Stomach smooth muscle (tissue), 2 donors: ENCODE data around the gene MYLK.
A peak's percentile ranks its signal among the peaks of the same experiment; 100 is the strongest.

Experiments
- H3K27ac ChIP-seq: one replicate; pipeline ENCODE4 v1.7.0; 2013; ENCODE audit warnings: mild to moderate bottlenecking, low read length, inconsistent platforms
- H3K27me3 ChIP-seq, 2 donors: one replicate each; pipeline ENCODE4 v1.7.0; 2013; ENCODE audit warnings: low read length in 2 of 2; ENCODE audit not compliant: insufficient read depth in 2 of 2, control insufficient read depth in 1 of 2
- H3K36me3 ChIP-seq, 2 donors: one replicate each; pipeline ENCODE4 v1.7.0; 2013; ENCODE audit warnings: low read length in 2 of 2; ENCODE audit not compliant: control insufficient read depth in 2 of 2, insufficient read depth in 2 of 2
- H3K4me1 ChIP-seq: one replicate; pipeline ENCODE4 v1.7.0; 2013; ENCODE audit warnings: low read length; ENCODE audit not compliant: control insufficient read depth, insufficient read depth
- H3K4me3 ChIP-seq, 2 donors: one replicate each; pipeline ENCODE4 v1.7.0; 2013; ENCODE audit warnings: low read length in 2 of 2
- H3K9ac ChIP-seq, 2 donors: one replicate each; pipeline ENCODE4 v1.7.0; 2013; ENCODE audit warnings: low read length in 2 of 2, mild to moderate bottlenecking in 1 of 2
- H3K9me3 ChIP-seq, 2 donors: one replicate each; pipeline ENCODE4 v1.7.0; 2013; ENCODE audit warnings: low read length in 2 of 2; ENCODE audit not compliant: control insufficient read depth in 2 of 2
- donor health status: healthy.
- donor health status: Pancreatic carcinoma.

The MYLK gene

GRCh38 chr3:123584988-123585937, 298.9 kb downstream of the MYLK start, which contains the start of gene HACD2:
TSS of gene HACD2 (minus strand) at chr3:123585053. CDS start at chr3:123585027, 26 bp downstream.
- H3K9me3 ChIP-seq = no peaks in the 10 kb centered on the region
- H3K4me1 ChIP-seq = peaks cover 18% of the 10 kb centered on the region
- peak within 1 kb of the TSS; percentile 69 to 97 for H3K4me3 ChIP-seq
- peaks cover 3 to 8% of the 10 kb centered on the region in 2 donors for H3K36me3 ChIP-seq
- H3K9ac ChIP-seq = peak within 1 kb of the TSS; percentile 78 to 90
- H3K27ac ChIP-seq = peak within 1 kb of the TSS; percentile 91
- H3K27me3 ChIP-seq = no peaks in the 10 kb centered on the region

GRCh38 chr3:123584284-123584987, 299.7 kb downstream of the MYLK start:
- Histone ChIP-seq H3K36me3 (peaks cover 3 to 11% of the 10 kb centered on the region in 2 donors), H3K9ac (peak overlapping the region; percentile 69 to 80), H3K9me3 (no peaks in the 10 kb centered on the region), H3K27ac (peak overlapping the region; percentile 91), H3K27me3 (no peaks in the 10 kb centered on the region), H3K4me1 (peaks cover 18% of the 10 kb centered on the region), H3K4me3 (peak overlapping the region; percentile 69 to 97)

- Histone ChIP-seq H3K4me3 (no peak overlapping the region), H3K27me3 (no peaks in the 10 kb centered on the region), H3K4me1 (peaks cover 18% of the 10 kb centered on the region), H3K36me3 (peaks cover 3 to 14% of the 10 kb centered on the region in 2 donors), H3K9ac (no peak overlapping the region), H3K27ac (no peak overlapping the region), H3K9me3 (no peaks in the 10 kb centered on the region)
Observed at GRCh38 chr3:123583561-123583960, 300.6 kb downstream of the MYLK start.

DNA sequence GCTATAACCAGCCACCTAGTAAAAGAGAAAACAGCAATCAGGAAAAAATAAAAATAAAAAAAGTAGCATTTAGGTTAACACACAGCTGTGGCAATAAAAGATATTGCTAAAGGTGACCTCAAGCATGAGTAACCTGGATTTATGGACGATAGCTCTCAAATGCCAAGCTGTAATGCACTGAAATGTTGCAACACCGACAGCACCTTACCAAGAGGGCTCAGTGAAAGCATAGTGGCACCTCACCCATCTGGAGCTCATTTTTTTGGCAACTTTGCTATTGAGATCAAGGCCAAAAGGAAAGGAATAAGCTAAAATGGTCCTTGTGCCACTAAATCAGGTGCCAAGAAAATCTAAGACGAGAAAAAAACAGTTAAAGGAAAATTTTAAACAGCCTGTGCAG, 301.8 kb downstream of the MYLK start:
- Histone ChIP-seq H3K36me3 (peaks cover 3 to 16% of the 10 kb centered on the region in 2 donors), H3K27me3 (no peaks in the 10 kb centered on the region), H3K9me3 (no peaks in the 10 kb centered on the region), H3K9ac (no peak overlapping the region), H3K4me1 (peaks cover 18% of the 10 kb centered on the region), H3K27ac (no peak overlapping the region), H3K4me3 (no peak overlapping the region)

DNA sequence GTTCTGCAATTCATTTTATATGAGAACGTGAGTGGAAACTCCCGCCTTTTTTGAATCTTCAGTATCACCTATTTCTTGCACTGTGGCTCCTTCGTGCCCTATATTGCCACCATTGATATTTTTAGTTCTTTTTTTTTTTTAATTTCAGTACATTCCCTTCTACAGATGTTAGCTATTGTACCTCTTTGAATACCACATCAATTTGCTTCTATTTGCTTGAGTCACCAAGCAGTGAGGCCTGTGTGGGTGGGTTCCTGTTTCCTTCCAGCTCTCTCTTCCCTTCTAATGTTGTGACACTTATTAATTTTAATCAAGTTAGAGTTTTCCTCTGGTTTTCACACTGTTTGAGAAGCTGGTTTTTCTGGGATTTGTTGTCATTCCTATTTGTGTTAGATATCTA, 308.0 kb downstream of the MYLK start:
- Histone ChIP-seq H3K9me3 (no peaks in the 10 kb centered on the region), H3K4me1 (no peaks in the 10 kb centered on the region), H3K4me3 (no peak overlapping the region), H3K36me3 (peaks cover 6 to 13% of the 10 kb centered on the region in 2 donors), H3K27me3 (no peaks in the 10 kb centered on the region), H3K9ac (no peak overlapping the region), H3K27ac (no peak overlapping the region)

- Histone ChIP-seq H3K9me3 (no peaks in the 10 kb centered on the region), H3K4me1 (peaks cover 3% of the 10 kb centered on the region), H3K27me3 (no peaks in the 10 kb centered on the region), H3K27ac (no peak overlapping the region), H3K9ac (no peak overlapping the region), H3K36me3 (peaks cover 0 to 5% of the 10 kb centered on the region in 2 donors), H3K4me3 (no peak overlapping the region)
Observed at GRCh38 chr3:123571973-123572365, 312.2 kb downstream of the MYLK start.

GRCh38 chr3:123571264-123571972, 312.7 kb downstream of the MYLK start:
- Histone ChIP-seq H3K9me3 (no peaks in the 10 kb centered on the region), H3K36me3 (peaks cover 0 to 2% of the 10 kb centered on the region in 2 donors), H3K27ac (no peak overlapping the region), H3K4me3 (no peak overlapping the region), H3K27me3 (no peaks in the 10 kb centered on the region), H3K4me1 (peaks cover 3% of the 10 kb centered on the region), H3K9ac (no peak overlapping the region)

DNA sequence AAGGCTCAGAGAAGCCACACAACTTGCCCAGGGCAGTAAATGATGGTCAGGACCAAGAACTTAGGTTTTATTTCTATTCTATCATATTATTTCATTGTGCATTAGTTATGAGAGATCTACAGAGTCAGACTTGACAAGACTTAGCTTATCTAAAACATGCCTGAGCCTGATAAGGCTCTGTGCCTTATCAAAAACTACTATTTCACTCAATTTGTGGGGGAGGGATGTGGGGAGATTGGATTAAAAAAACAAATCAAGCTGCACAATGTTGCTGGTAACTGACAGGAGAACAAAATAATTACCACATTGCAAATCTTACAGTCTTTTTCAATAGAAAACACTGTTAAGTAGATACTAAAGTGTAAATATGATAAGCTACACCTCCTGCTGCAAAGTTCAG, 315.3 kb downstream of the MYLK start:
- Histone ChIP-seq H3K4me3 (no peak overlapping the region), H3K4me1 (peaks cover 3% of the 10 kb centered on the region), H3K27me3 (no peaks in the 10 kb centered on the region), H3K27ac (no peak overlapping the region), H3K9me3 (no peaks in the 10 kb centered on the region), H3K36me3 (peaks cover 0 to 2% of the 10 kb centered on the region in 2 donors), H3K9ac (no peak overlapping the region)

- H3K36me3 ChIP-seq = peaks cover 0 to 2% of the 10 kb centered on the region in 2 donors
- no peaks in the 10 kb centered on the region for H3K27me3 ChIP-seq
- no peak overlapping the region for H3K27ac ChIP-seq
- H3K9ac ChIP-seq = no peak overlapping the region
- H3K4me3 ChIP-seq = no peak overlapping the region
- peaks cover 3% of the 10 kb centered on the region for H3K4me1 ChIP-seq
- H3K9me3 ChIP-seq = no peaks in the 10 kb centered on the region
Observed at GRCh38 chr3:123568034-123568433, 316.1 kb downstream of the MYLK start.

DNA sequence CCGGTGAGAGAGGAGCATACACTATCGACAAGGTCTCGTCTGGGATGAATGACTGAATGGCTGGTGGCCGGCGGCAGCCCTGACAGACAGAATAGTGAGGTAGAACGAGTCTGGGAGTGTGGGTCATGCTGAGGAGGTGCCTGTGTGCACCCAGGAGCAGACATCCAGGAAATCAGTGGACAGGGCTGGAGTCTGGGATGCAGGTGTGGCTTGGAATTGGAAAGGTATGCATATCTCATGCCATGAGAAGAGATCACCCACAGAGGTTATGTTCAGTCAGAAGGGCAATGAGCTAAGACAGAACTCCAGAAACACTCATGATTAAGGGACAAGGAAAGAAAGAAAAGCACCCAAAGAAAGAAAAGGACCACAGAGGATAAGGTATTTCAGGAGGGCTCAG, 320.1 kb downstream of the MYLK start:
- Histone ChIP-seq H3K36me3 (no peaks in the 10 kb centered on the region), H3K27me3 (no peaks in the 10 kb centered on the region)

More for the DNA sequence above, 320.1 kb downstream of the MYLK start:
- Histone ChIP-seq H3K9ac (no peak overlapping the region), H3K27ac (no peak overlapping the region), H3K4me1 (peaks cover 3% of the 10 kb centered on the region), H3K4me3 (no peak overlapping the region), H3K9me3 (no peaks in the 10 kb centered on the region)
